ENCODE measurements around the gene GJC2.

- TF ChIP-seq, protein P1, sequence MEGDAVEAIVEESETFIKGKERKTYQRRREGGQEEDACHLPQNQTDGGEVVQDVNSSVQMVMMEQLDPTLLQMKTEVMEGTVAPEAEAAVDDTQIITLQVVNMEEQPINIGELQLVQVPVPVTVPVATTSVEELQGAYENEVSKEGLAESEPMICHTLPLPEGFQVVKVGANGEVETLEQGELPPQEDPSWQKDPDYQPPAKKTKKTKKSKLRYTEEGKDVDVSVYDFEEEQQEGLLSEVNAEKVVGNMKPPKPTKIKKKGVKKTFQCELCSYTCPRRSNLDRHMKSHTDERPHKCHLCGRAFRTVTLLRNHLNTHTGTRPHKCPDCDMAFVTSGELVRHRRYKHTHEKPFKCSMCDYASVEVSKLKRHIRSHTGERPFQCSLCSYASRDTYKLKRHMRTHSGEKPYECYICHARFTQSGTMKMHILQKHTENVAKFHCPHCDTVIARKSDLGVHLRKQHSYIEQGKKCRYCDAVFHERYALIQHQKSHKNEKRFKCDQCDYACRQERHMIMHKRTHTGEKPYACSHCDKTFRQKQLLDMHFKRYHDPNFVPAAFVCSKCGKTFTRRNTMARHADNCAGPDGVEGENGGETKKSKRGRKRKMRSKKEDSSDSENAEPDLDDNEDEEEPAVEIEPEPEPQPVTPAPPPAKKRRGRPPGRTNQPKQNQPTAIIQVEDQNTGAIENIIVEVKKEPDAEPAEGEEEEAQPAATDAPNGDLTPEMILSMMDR (IDR thresholded peaks at IDR 0.05; ENCODE audit: low read depth, low read length), result no peak
- TF ChIP-seq, protein P2, sequence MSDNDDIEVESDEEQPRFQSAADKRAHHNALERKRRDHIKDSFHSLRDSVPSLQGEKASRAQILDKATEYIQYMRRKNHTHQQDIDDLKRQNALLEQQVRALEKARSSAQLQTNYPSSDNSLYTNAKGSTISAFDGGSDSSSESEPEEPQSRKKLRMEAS (IDR thresholded peaks at IDR 0.05; ENCODE audit: low read depth, low read length), result peak; percentile 68
- no peak for TF ChIP-seq POLR2A (IDR thresholded peaks at IDR 0.05; ENCODE audit: extremely low read depth, insufficient read length)
- TF ChIP-seq MYC (IDR thresholded peaks at IDR 0.05; ENCODE audit: low read depth, low read length), result peak; percentile 45; the same call in 1 of the 2 replicates
Observed at GRCh38 chr1:228164561-228165371, 15.0 kb downstream of the GJC2 start.

Data from NB4 (cell line).